CD4-positive, alpha-beta T cell treated with Interleukin-6 at 100 ng/mL for 8 hours (primary cell): ENCODE measurements around the gene ALDH2.
"Not testable (repeated sequence)": the region's sequence is repeated elsewhere in the genome, so short reads cannot be mapped to it uniquely, and the experiment has no call there.

Experiments
- DNase-seq: peaks from one replicate; pipeline ENCODE4 v3.0.0-alpha.2; 2020; ENCODE audit warnings: mixed read lengths, low spot score

The ALDH2 gene

GRCh38 chr12:111766608-111767361 lies at the start of gene ALDH2:
Gene ALDH2 (plus strand): TSS chr12:111766933. CDS start chr12:111766983, 50 bp downstream.
- no peak for DNase-seq

- DNase-seq: not testable (repeated sequence)
Measured at GRCh38 chr12:111719316-111719715, 47.4 kb upstream of the ALDH2 start.

GRCh38 chr12:111720457-111720856 lies 46.3 kb upstream of the ALDH2 start:
- no peak for DNase-seq

GRCh38 chr12:111723646-111724360 lies 42.9 kb upstream of the ALDH2 start:
- DNase-seq: not testable (repeated sequence)

- DNase-seq: no peak
Measured at GRCh38 chr12:111728795-111729194, 37.9 kb upstream of the ALDH2 start.

GRCh38 chr12:111730420-111730819 lies 36.3 kb upstream of the ALDH2 start:
- DNase-seq: no peak

- DNase-seq: no peak
Measured at GRCh38 chr12:111732786-111733185, 33.9 kb upstream of the ALDH2 start.

- no peak for DNase-seq
Measured at GRCh38 chr12:111733340-111733915, 33.3 kb upstream of the ALDH2 start.

GRCh38 chr12:111739524-111739923 lies 27.2 kb upstream of the ALDH2 start:
- not testable (repeated sequence) for DNase-seq

- no peak for DNase-seq
Measured at GRCh38 chr12:111741235-111741812, 25.4 kb upstream of the ALDH2 start.

- DNase-seq: no peak
Measured at GRCh38 chr12:111745211-111745610, 21.5 kb upstream of the ALDH2 start.

- DNase-seq: no peak
Measured at GRCh38 chr12:111747333-111747732, 19.4 kb upstream of the ALDH2 start.

GRCh38 chr12:111748151-111748672 lies 18.5 kb upstream of the ALDH2 start:
- no peak for DNase-seq

- no peak for DNase-seq
Measured at GRCh38 chr12:111748867-111749266, 17.9 kb upstream of the ALDH2 start.

GRCh38 chr12:111749391-111749790 lies 17.3 kb upstream of the ALDH2 start:
- no peak for DNase-seq

- no peak for DNase-seq
Measured at GRCh38 chr12:111753144-111753881, 13.4 kb upstream of the ALDH2 start.

- DNase-seq: no peak
Measured at GRCh38 chr12:111754671-111755070, 12.1 kb upstream of the ALDH2 start.

- DNase-seq: no peak
Measured at GRCh38 chr12:111756196-111756595, 10.5 kb upstream of the ALDH2 start.

GRCh38 chr12:111756681-111757080 lies 10.1 kb upstream of the ALDH2 start:
- DNase-seq: no peak

- no peak for DNase-seq
Measured at GRCh38 chr12:111757361-111758119, 9.2 kb upstream of the ALDH2 start.

- no peak for DNase-seq
Measured at GRCh38 chr12:111758120-111758561, 8.6 kb upstream of the ALDH2 start.
